Neural cell (in vitro differentiated cells): ENCODE results near the gene IFIT2. TPM values are rescaled to one million over a fixed set of nuclear protein-coding genes. Genes with fewer than 3 reads are reported as not detected.

Experiments used
- H2AFZ ChIP-seq: fragments of 200-600, 300-800 bp; sonication (generic), shearing (Covaris generic); 2 replicates; pipeline ENCODE4 v1.6.0; 2014; ENCODE audit warnings: low read depth, mild to moderate bottlenecking, antibody characterized with exemption, low read length, moderate library complexity
- H3F3A ChIP-seq: fragments of 200-600 bp; shearing (Covaris generic); 2 replicates; pipeline ENCODE4 v1.6.1; 2016; ENCODE audit warnings: mild to moderate bottlenecking, moderate library complexity, mixed read lengths, antibody characterized with exemption, low read length; ENCODE audit not compliant: insufficient read depth, poor library complexity, severe bottlenecking
- H3K27ac ChIP-seq: fragments of 200-600, 300-800 bp; sonication (generic), shearing (Covaris generic); 2 replicates; pipeline ENCODE4 v1.5.1; 2014; ENCODE audit warnings: mild to moderate bottlenecking, low read length, moderate library complexity
- H3K27me3 ChIP-seq: fragments of 300-800, 200-600 bp; sonication (generic), shearing (Covaris generic); 2 replicates; pipeline ENCODE4 v1.6.0; 2014; ENCODE audit warnings: mild to moderate bottlenecking, low read depth, low read length, moderate library complexity; ENCODE audit not compliant: insufficient read depth
- H3K36me3 ChIP-seq: fragments of 300-800, 200-600 bp; sonication (generic), shearing (Covaris generic); 2 replicates; pipeline ENCODE4 v1.5.1; 2014; ENCODE audit warnings: mild to moderate bottlenecking, antibody characterized with exemption, low read length, moderate library complexity; ENCODE audit not compliant: insufficient read depth
- H3K4me2 ChIP-seq: fragments of 300-800, 200-600 bp; sonication (generic), shearing (Covaris generic); 2 replicates; pipeline ENCODE4 v1.6.0; 2014; ENCODE audit warnings: mild to moderate bottlenecking, low read length
- H3K4me3 ChIP-seq: fragments of 300-800, 200-600 bp; sonication (generic), shearing (Covaris generic); 2 replicates; pipeline ENCODE4 v1.5.1; 2014; ENCODE audit warnings: mild to moderate bottlenecking, low read length, moderate library complexity
- H3K79me2 ChIP-seq: fragments of 200-600 bp; shearing (Covaris generic); replicated peaks from 2 replicates; pipeline ENCODE4 v1.6.0; 2014; ENCODE audit warnings: mild to moderate bottlenecking, low read length, moderate library complexity; ENCODE audit not compliant: insufficient read depth
- H3K9ac ChIP-seq: fragments of 300-800, 200-600 bp; sonication (generic), shearing (Covaris generic); 2 replicates; pipeline ENCODE4 v1.6.1; 2016; ENCODE audit warnings: mild to moderate bottlenecking, low read length, mixed read lengths
- H3K9me2 ChIP-seq: fragments of 200-600 bp; shearing (Covaris generic); 2 replicates; pipeline ENCODE4 v1.6.1; 2016; ENCODE audit warnings: mild to moderate bottlenecking, low read length, mixed read lengths; ENCODE audit not compliant: insufficient read depth
- H3K9me3 ChIP-seq: fragments of 200-600, 300-800 bp; sonication (generic), shearing (Covaris generic); 2 replicates; pipeline ENCODE4 v1.6.1; 2016; ENCODE audit warnings: mild to moderate bottlenecking, mixed run types, low read length, moderate library complexity, mixed read lengths
- H4K20me1 ChIP-seq: fragments of 200-600 bp; shearing (Covaris generic); 2 replicates; pipeline ENCODE4 v1.6.1; 2016; ENCODE audit warnings: mild to moderate bottlenecking, mixed run types; ENCODE audit not compliant: insufficient read depth
- EP300 ChIP-seq: fragments of 450-650 bp; conservative IDR thresholded peaks from 2 replicates; pipeline ENCODE4 v1.6.1; 2014; ENCODE audit warnings: antibody characterized with exemption, mild to moderate bottlenecking, moderate library complexity; ENCODE audit not compliant: poor library complexity, severe bottlenecking
- EZH2 ChIP-seq: fragments of 200-600, 300-800 bp; shearing (Covaris generic), sonication (generic); IDR thresholded peaks from 2 replicates; pipeline ENCODE4 v1.6.1; 2014; ENCODE audit warnings: antibody characterized with exemption, low read length, borderline replicate concordance, mild to moderate bottlenecking; ENCODE audit not compliant: insufficient read depth, poor library complexity, severe bottlenecking
- MXI1 ChIP-seq: fragments of 450-650 bp; conservative IDR thresholded peaks from 2 replicates; pipeline ENCODE4 v1.6.1; 2014; ENCODE audit warnings: antibody characterized with exemption, mild to moderate bottlenecking; ENCODE audit not compliant: poor library complexity, severe bottlenecking
- POLR2AphosphoS5 ChIP-seq: IDR thresholded peaks from 2 replicates; pipeline ENCODE4 v1.6.1; 2012
- RAD21 ChIP-seq: fragments of 450-650 bp; conservative IDR thresholded peaks from 2 replicates; pipeline ENCODE4 v1.6.1; 2014; ENCODE audit warnings: antibody characterized with exemption, mild to moderate bottlenecking, moderate library complexity
- SMC3 ChIP-seq: fragments of 450-650 bp; conservative IDR thresholded peaks from 2 replicates; pipeline ENCODE4 v1.6.1; 2014; ENCODE audit warnings: antibody characterized with exemption, mild to moderate bottlenecking, moderate library complexity; ENCODE audit not compliant: poor library complexity
- TAF1 ChIP-seq: IDR thresholded peaks from 2 replicates; pipeline ENCODE4 v1.6.1; 2012; ENCODE audit warnings: low read depth
- polyA plus RNA-seq: library from polyadenylated mRNA; depleted of rRNA; stranded (reverse); fragments of >200 nt; gene quantifications from 2 replicates; pipeline ENCODE4 v1.2.3, GENCODE V29; 2014
- TF ChIP-seq, protein P1 (sequence below): fragments of 450-650 bp; IDR thresholded peaks from 2 replicates; pipeline ENCODE4 v1.5.1; 2014; ENCODE audit warnings: antibody characterized with exemption, mild to moderate bottlenecking, moderate library complexity; ENCODE audit not compliant: poor library complexity, severe bottlenecking
- TF ChIP-seq, protein P2 (sequence below): IDR thresholded peaks from 2 replicates; pipeline ENCODE4 v1.6.1; 2012; ENCODE audit warnings: borderline replicate concordance

The IFIT2 gene
- polyA plus RNA-seq, 1 donor from 2014 or later = 0.26 TPM

DNA sequence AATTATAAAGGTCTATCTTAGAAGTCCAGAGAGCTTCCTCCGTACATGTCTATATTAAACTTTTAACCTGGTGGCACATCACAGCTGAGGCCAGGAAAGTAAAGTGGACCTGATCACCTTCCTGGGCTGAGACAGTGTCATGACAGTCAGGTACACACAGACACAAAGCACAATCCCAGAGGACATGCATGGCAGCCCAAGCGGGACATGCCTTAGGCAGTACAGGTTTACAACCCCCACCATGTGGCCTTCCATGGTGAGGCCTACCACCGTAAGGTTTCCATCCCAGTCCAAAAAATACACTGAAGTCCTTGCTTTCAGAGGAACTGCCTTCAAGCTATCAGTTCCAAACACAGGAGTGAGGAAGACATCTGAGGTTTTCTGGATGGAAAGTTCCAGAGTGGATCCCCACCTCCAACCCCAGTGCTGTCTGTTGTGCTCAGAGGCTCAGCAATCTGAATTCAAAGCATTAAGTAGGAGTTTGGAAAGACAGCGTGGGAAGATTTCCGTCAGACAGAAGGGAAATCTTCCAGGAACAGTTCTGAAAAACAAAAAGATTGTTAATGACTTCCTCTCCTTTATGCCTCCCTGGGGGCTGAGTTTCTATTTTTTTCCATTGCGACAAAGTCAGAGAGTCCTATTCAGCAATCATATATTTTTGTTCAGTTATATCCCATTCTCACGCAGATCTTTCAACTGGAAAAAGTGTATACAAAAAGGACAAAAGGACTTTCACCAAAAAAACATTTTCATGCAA, 46.0 kb downstream of the IFIT2 start:
- H3K9ac ChIP-seq = no peak overlapping the region
- no peaks in the 10 kb centered on the region for H4K20me1 ChIP-seq
- TF ChIP-seq SMC3 (no peak), MXI1 (no peak), TAF1 (no peak), POLR2AphosphoS5 (no peak)
- TF ChIP-seq, protein P1, sequence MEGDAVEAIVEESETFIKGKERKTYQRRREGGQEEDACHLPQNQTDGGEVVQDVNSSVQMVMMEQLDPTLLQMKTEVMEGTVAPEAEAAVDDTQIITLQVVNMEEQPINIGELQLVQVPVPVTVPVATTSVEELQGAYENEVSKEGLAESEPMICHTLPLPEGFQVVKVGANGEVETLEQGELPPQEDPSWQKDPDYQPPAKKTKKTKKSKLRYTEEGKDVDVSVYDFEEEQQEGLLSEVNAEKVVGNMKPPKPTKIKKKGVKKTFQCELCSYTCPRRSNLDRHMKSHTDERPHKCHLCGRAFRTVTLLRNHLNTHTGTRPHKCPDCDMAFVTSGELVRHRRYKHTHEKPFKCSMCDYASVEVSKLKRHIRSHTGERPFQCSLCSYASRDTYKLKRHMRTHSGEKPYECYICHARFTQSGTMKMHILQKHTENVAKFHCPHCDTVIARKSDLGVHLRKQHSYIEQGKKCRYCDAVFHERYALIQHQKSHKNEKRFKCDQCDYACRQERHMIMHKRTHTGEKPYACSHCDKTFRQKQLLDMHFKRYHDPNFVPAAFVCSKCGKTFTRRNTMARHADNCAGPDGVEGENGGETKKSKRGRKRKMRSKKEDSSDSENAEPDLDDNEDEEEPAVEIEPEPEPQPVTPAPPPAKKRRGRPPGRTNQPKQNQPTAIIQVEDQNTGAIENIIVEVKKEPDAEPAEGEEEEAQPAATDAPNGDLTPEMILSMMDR = no peak
- H3K9me2 ChIP-seq = no peaks in the 10 kb centered on the region
- no peak overlapping the region for H3K27ac ChIP-seq
- no peaks in the 10 kb centered on the region for H3K36me3 ChIP-seq
- no peak overlapping the region for H2AFZ ChIP-seq
- H3K27me3 ChIP-seq = no peaks in the 10 kb centered on the region
- H3K4me3 ChIP-seq = no peak overlapping the region
- H3K4me2 ChIP-seq = no peak overlapping the region
- peaks cover 3% of the 10 kb centered on the region for H3F3A ChIP-seq
- H3K79me2 ChIP-seq = no peaks in the 10 kb centered on the region
- no peaks in the 10 kb centered on the region for H3K9me3 ChIP-seq

DNA sequence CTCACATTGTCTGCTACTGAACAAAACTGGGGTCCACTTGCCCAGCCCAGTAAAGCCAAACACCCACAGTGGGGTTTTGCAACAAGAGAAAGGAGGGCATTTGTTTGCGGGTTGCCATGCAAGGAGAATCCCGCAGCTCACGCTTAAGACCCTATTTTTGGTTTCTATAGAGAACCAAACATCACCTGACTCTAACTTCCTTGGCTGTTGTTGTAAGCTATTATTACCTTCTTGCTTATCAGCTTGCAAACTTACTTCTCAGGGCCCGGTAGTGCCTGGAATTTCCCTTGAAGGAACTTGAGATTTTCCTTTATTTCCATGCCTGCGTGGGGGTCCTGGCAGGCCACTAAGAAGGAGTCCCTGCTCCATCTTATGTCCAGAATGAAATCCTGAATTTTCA, 46.6 kb downstream of the IFIT2 start:
- Histone ChIP-seq H3K27ac (no peak overlapping the region), H3K79me2 (no peaks in the 10 kb centered on the region), H3K27me3 (no peaks in the 10 kb centered on the region), H3K9me3 (no peaks in the 10 kb centered on the region), H3K4me3 (no peak overlapping the region), H4K20me1 (no peaks in the 10 kb centered on the region), H3K9ac (no peak overlapping the region), H3F3A (no peaks in the 10 kb centered on the region), H2AFZ (no peak overlapping the region), H3K4me2 (no peak overlapping the region), H3K36me3 (no peaks in the 10 kb centered on the region), H3K9me2 (no peaks in the 10 kb centered on the region)
- no peak for TF ChIP-seq RAD21
- no peak for TF ChIP-seq MXI1
- TF ChIP-seq TAF1 = no peak
- TF ChIP-seq, protein P1 = no peak
- no peak for TF ChIP-seq EZH2
- TF ChIP-seq EP300 = no peak
- TF ChIP-seq, protein P2, sequence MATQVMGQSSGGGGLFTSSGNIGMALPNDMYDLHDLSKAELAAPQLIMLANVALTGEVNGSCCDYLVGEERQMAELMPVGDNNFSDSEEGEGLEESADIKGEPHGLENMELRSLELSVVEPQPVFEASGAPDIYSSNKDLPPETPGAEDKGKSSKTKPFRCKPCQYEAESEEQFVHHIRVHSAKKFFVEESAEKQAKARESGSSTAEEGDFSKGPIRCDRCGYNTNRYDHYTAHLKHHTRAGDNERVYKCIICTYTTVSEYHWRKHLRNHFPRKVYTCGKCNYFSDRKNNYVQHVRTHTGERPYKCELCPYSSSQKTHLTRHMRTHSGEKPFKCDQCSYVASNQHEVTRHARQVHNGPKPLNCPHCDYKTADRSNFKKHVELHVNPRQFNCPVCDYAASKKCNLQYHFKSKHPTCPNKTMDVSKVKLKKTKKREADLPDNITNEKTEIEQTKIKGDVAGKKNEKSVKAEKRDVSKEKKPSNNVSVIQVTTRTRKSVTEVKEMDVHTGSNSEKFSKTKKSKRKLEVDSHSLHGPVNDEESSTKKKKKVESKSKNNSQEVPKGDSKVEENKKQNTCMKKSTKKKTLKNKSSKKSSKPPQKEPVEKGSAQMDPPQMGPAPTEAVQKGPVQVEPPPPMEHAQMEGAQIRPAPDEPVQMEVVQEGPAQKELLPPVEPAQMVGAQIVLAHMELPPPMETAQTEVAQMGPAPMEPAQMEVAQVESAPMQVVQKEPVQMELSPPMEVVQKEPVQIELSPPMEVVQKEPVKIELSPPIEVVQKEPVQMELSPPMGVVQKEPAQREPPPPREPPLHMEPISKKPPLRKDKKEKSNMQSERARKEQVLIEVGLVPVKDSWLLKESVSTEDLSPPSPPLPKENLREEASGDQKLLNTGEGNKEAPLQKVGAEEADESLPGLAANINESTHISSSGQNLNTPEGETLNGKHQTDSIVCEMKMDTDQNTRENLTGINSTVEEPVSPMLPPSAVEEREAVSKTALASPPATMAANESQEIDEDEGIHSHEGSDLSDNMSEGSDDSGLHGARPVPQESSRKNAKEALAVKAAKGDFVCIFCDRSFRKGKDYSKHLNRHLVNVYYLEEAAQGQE = no peak
- TF ChIP-seq POLR2AphosphoS5 = no peak
- TF ChIP-seq SMC3 = no peak
